ENCODE measurements around the gene PLEKHA6.

Gene PLEKHA6

DNA sequence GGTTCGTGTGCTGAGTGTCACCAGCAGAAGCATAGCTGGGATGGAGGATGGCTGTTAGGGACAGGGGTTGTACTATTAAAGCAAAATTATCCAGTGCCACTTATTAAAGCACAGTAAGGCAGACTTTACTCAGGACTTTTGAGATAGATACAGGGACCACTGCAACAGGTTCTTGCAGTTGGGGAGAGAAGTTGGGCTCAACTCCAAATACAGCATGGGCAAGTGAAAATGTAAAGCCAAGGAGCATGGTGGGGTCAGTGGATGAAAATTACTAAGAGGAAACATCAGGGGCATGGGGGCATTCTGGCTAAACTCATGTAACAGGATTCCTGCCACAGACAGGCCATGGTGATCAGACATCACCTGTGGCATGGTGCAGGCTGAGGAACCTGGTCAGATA is 178.6 kb downstream of the PLEKHA6 start:
- DNase-seq (ENCODE audit: low read depth): no peak
- TF ChIP-seq, protein P1, sequence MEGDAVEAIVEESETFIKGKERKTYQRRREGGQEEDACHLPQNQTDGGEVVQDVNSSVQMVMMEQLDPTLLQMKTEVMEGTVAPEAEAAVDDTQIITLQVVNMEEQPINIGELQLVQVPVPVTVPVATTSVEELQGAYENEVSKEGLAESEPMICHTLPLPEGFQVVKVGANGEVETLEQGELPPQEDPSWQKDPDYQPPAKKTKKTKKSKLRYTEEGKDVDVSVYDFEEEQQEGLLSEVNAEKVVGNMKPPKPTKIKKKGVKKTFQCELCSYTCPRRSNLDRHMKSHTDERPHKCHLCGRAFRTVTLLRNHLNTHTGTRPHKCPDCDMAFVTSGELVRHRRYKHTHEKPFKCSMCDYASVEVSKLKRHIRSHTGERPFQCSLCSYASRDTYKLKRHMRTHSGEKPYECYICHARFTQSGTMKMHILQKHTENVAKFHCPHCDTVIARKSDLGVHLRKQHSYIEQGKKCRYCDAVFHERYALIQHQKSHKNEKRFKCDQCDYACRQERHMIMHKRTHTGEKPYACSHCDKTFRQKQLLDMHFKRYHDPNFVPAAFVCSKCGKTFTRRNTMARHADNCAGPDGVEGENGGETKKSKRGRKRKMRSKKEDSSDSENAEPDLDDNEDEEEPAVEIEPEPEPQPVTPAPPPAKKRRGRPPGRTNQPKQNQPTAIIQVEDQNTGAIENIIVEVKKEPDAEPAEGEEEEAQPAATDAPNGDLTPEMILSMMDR (conservative IDR thresholded peaks at IDR 0.05; ENCODE audit: low read depth, low read length): no peak
- H3K4me3 ChIP-seq (ENCODE audit: low read depth, low read length): no peak overlapping the region

DNA sequence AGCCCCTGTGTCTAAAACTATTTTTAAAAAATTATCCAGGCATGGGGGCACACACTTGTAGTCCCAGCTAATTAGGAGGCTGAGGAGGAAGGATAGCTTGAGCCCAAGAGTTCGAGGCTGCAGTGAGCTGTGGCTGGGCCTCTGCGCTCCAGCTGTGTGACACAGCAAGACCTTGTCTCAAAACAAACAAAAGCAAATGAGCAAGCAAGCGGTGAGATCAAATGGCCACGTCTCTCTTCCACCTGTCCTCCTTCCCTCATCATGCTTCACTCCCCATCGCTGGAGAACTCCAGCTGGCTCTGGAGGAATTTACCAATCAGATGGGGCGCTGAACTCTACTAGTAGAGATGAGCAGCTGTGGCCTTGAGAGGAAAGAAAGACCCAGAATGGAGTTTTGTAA is 179.6 kb downstream of the PLEKHA6 start:
- no peak for DNase-seq (ENCODE audit: low read depth)

DNA sequence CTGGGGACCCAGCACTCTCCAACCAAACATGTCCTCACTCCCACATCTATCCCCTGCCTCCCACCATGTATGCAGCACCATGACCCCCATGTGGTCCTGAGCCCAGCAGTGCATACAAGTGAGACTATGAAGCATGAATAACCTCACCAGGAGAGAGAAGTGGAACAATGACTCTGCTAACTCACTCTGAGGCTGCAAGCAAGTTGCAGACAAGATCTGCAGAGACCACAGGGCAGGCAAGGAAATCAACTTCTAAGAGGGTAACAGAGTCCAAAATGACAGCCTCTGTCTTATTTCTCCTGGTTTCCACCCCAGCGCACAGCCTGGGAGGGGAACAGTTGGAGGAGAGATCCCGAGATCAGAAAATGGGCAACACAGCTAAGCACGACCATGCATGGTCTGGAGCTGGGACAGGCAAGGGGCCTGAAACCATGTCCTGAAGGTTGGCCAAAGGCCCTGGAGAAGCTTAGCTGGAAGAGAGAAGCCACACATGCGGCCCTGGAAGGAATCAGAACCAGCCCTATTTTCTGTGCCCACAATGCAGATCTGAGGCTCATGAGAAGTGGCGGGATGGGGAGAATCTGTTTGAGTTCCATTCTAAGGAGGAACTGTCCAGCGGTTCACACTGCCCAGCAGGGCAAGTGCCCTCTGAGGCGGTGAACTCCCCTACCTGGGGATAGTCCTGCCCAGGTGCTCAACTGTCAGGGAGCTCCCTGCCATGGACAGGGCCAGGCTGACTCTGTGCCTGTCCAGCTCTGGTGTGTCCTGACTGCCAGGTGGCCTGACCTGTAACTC is 181.0 kb downstream of the PLEKHA6 start:
- TF ChIP-seq, protein P1 (conservative IDR thresholded peaks at IDR 0.05; ENCODE audit: low read depth, low read length): no peak
- no peak overlapping the region for H3K4me3 ChIP-seq (ENCODE audit: low read depth, low read length)
- DNase-seq (ENCODE audit: low read depth): no peak

More for the DNA sequence above, 179.6 kb downstream of the PLEKHA6 start:
- TF ChIP-seq, protein P1 (conservative IDR thresholded peaks at IDR 0.05; ENCODE audit: low read depth, low read length): no peak
- no peak overlapping the region for H3K4me3 ChIP-seq (ENCODE audit: low read depth, low read length)

DNA sequence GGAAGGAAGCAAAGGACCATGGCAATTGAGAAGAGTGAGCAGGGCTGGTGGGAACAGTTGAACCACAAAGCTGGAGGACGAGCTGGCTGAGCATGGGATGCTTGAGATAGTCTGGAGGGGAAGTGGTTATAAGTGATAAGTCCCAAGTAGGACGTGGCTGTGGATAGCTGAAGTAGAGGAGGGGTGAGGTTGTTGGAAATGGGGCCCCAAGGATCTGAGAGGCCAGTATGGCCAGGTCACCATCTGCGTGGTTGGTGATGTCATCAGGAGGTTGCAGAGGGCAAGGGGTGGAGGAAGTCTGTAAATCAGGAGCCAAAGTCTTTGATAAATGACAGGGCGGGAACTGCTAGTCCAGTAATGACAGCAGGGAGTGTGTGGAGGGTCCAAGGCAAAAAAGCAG is 182.6 kb downstream of the PLEKHA6 start:
- no peak for DNase-seq (ENCODE audit: low read depth)
- TF ChIP-seq, protein P1 (conservative IDR thresholded peaks at IDR 0.05; ENCODE audit: low read depth, low read length): no peak
- no peak overlapping the region for H3K4me3 ChIP-seq (ENCODE audit: low read depth, low read length)

DNA sequence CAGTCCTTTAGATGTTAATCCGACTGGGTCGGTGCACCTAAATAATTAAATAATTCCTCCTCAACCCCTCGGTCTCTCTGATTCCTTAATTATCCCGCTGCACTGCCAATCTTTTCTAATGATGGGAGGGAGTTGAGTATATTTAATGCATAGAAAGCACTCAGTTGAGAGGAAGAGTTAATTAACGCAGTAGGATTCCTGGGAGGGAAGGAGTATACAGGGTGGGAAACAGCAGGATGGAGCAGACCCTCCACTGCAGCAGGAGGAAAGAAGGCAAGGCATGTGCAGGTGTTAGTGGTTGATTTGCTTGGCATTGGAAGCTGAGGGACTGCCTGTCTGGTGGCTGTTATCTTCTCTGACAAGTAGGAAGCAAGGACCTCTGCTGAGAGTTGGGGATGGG is 183.7 kb downstream of the PLEKHA6 start:
- H3K4me3 ChIP-seq (ENCODE audit: low read depth, low read length): no peak overlapping the region
- TF ChIP-seq, protein P1 (conservative IDR thresholded peaks at IDR 0.05; ENCODE audit: low read depth, low read length): no peak
- DNase-seq (ENCODE audit: low read depth): no peak

DNA sequence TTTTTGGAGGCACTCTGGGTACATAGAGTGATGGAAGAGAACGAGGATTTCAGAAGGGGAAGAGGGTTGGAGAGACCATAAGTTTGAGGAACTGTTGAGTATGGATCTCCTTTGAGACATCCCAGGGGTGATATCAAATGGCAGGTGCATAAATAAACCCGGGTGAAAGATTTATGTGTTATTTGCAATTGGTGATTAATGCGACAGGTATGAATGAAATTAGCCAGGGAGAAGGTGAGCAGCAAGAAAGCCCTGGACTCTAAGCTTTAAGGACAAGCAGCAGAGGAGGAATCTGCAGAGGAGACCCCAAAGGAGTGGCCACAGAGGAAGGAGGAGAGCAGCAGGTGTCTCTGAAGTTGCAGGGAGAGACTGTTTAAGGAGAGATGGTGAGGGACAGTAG is 184.8 kb downstream of the PLEKHA6 start:
- no peak overlapping the region for H3K4me3 ChIP-seq (ENCODE audit: low read depth, low read length)
- DNase-seq (ENCODE audit: low read depth): no peak
- TF ChIP-seq, protein P1 (conservative IDR thresholded peaks at IDR 0.05; ENCODE audit: low read depth, low read length): no peak

Data from choroid plexus epithelial cell (primary cell).